GM18517 (cell line): Measurements from ENCODE around the gene HTR1B.
A peak's percentile ranks its signal among the peaks of the same experiment; 100 is the strongest.

Experiments
- ATAC-seq: cut with Tn5 transposase; IDR thresholded peaks from one replicate; pipeline ENCODE4 v1.9.1; 2021; ENCODE audit warnings: mild to moderate bottlenecking, moderate library complexity; ENCODE audit not compliant: unreplicated experiment

The HTR1B gene

DNA sequence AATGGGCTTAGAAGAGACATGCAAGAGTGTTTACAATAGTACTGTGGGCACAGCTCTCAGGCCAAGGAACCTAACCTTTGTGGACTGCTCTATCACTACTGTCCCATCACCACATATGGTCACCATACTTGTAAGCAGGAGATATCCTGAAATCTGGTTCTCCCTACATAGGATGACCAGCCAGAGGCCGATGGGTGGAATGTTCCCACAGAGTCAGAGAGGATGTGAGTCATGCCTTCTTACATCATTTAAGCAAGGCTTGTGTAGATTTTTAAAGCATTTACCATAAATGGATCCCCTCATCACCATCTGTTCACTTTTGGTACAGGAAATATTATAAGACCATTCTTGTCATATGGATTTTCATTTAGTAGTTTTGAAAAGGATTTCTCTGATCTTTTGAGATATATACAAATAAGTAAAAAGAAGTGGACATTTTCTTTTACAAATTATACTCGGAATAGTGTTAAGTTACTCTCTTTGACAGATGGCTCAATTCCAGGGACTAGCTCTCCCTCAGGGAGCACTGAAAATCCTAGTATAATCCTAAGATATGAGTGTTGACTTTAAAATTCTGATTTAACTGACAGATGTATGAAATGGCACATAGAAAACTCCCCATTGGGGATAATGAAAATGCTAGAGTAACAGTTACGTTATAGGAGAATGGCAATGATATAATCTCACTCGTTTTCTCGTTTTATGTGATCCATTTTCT lies 6.6 kb downstream of the HTR1B start:
- no peak for ATAC-seq

DNA sequence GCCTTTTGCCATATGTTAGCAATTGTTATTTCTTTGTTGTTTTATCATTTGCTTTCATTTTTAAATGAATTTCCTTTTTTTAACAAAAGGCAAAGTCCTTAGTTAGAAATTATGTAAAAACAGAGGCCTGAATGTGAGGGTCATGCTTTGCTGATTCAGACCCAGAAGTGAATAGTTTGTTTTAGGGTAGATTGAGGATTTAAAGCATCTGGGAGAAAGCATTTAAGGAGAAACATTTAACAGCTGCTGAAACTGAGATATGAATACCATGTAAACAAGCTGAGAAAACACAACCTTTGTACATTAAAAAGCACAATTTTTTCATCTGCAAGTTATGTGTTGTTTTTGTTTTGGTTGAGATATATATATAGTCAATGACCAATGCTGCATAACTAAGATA lies 8.0 kb downstream of the HTR1B start:
- ATAC-seq: no peak

GRCh38 chr6:77454386-77454785 lies 8.9 kb downstream of the HTR1B start:
- ATAC-seq: no peak

DNA sequence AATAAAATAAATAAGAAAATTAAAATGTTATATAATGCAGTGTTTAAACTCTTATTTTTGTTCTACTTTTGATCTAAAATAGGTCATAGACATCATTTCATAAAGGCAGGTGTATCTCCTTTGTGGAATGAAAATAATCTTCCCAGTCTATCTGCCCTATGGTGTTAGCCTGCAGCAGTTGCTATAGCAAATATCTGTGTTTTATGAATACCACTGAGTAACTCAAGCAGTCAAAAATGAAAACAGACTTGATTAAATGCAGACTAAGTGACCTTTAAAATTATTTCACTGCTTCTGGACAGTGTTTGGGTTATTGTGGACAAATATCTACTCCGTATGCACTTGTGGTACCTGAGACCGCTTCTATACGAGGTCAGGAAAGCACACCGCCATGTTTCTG lies 11.8 kb downstream of the HTR1B start:
- ATAC-seq: no peak

DNA sequence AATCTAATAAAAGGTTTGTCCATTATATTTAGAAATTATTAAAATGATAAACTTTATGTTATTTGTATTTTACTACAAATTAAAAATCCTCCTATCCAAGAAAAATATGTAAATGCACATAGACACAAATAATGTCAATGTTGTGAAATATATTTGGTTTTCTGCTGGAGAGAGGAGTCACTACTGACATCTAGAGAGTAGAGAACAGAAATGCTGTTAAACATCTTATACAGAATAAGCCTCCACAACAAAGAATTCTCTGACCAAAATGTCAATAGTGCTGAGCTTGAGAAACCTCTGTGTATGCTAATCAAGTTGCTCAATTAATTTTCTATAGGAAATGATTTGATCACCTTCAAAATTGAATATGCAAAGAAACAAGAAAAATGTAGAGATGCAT lies 12.4 kb downstream of the HTR1B start:
- no peak for ATAC-seq

GRCh38 chr6:77448546-77448945 lies 14.7 kb downstream of the HTR1B start:
- ATAC-seq: no peak

DNA sequence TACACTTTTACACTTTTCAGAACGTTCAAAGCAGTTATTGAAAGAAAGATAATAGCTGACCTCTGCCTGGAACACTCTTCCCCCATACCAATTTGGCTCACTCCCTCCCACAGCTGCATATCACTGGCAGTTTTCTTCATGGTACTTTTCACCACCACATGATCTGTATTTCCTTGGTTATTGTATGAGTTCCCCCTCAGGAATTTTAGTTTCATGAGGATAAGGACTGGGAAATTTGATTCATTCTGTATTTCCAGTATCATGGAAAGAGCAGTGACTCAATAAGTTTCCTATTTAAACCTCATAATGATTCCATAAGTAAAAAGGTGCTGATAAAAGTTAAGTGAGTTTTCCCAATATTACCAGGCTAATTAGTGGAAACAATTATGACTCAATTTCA lies 16.0 kb downstream of the HTR1B start:
- ATAC-seq: no peak

DNA sequence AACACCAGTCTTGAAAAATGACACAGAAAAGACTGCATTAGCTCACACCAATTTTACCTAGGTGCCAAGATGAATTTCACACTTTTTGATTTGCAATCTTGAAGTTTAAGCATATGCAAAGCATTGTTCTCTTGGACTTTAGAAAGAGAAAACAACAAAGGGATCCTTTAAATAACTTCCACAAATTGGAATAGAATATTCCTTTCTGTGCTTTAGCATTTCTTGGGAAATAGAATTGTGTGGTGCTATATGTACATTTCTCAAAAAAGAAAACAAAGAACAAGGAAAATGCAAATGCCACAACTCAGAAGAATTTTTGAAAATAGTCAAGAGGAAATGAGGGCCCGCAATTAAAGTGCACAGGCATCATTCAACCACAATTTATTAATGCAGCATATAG lies 17.0 kb downstream of the HTR1B start:
- ATAC-seq: no peak

DNA sequence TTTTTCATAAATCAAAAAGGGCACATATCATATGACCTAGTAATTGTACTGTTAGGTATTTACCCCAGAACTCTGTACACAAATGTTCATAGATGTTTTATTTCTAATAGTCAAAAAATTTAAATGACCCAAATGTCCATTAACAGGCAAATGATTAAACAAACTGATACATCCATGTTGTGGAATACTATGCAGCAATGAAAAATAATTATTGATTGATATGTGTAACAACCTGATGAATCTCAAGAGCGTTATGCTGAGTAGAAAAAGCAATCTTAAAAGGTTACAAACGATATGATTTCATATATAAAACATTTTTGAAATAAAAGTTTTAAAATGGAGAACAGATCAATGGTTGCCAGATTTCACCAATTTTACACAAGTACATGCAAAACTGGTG lies 18.1 kb downstream of the HTR1B start:
- no peak for ATAC-seq

GRCh38 chr6:77440206-77440976 lies 22.9 kb downstream of the HTR1B start:
- ATAC-seq: no peak

DNA sequence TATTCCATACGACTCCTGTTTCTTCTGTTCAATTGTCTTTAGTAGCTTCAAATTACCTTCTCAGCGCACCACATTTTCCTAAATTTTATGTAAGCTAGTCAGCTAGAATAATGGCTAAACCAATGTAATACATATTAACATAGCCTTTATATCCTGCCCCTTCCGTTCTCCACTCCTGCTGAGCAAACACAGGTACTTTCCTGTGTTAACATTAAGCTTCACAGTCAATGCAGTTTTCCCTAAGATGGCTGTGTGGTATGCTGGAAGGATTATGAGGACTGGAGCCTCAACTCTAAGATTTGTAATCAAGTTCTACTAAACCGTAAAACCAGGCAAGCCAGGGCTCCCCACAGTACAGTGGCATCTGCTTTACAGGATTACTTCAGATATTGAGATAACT lies 29.4 kb downstream of the HTR1B start:
- ATAC-seq: no peak

- ATAC-seq: no peak
Measured at GRCh38 chr6:77430504-77430903, 32.8 kb downstream of the HTR1B start.

DNA sequence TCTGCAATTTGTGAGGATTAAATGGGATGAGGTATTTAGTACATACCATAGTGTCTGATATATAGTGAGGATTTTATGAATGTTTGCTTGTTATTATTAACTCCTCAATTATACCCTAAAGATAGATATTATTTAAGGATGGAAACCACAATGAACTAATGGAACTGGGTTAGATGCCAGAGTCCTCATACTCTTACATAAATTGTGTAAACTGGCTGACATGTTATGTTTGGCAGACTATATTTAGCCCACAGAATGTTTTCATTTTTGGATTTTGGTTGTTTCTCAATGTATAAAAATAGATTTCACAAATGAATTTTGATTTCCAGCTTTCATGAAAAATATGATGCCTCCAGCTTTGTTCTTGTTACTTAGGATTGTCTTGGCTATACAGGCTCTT lies 37.6 kb downstream of the HTR1B start:
- no peak for ATAC-seq

DNA sequence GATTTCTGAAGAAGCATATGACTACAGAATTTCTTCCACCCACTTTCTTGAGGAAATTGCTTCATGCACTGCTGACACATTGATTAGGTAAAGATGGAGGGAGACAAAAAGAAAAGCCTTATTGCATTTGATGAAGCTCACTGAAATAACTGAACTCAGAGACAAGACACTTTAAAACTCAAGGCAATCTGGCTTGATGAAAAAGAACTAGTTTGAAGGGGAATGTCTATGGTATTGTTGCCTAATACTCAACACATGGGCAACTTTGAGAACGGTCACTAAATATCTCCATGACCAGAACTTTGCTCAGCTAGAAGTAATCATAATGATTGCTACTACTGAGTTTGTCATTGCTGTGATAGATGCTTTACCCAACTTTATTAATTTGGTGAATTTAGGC lies 38.1 kb downstream of the HTR1B start:
- ATAC-seq: no peak

GRCh38 chr6:77424761-77425160 lies 38.5 kb downstream of the HTR1B start:
- ATAC-seq: no peak

DNA sequence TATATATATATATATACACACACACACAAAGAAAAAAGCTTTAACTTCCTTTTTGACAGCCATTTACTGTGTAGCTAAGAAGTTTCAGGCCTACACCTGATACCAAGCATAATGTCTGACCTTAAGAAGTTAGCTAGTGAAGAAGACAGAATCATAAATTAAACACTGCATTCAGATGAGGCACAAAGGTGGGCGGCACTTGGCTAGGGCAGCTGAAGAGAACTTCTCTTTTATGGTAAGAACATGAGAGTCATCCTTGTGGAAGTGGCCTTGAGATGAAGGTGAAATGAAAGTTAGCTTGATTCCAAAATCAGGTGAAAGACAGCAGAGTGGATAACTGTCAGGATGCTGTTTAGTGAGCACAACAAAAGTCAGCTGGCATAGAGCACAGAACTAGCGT lies 46.5 kb downstream of the HTR1B start:
- ATAC-seq: no peak

- peak; percentile 72 for ATAC-seq
Measured at GRCh38 chr6:77415706-77416105, 47.6 kb downstream of the HTR1B start.
